SKM-1 treated with dmso at 0.1 percent for 144 hours (cell line): ENCODE data around the gene FAM81A.
"Not testable (repeated sequence)": the region's sequence is repeated elsewhere in the genome, so short reads cannot be mapped to it uniquely, and the experiment has no call there.

Experiments used
- DNase-seq: peaks from one replicate; lab custom pipeline; 2025; ENCODE audit not compliant: unreplicated experiment; lab: John Stamatoyannopoulos, UW

FAM81A gene

DNA sequence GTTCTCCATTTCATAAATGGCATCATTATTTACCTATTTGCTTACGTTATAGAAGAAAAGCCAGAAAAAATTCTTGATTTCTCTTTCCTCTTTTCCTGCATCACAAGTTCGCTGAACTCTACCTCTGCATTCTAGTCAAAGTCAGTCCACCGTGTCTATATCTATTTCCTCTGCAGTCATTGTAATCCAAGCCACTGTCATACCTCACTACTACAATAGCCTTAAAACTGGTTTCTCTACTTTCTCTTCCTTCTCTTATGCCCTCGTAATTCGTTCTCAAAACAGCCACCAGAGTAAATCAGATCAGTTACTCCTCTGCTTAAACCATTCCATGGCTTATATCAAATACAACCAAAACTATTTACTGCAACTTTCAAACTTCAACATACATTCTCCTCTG lies 13.4 kb upstream of the FAM81A start:
- DNase-seq = no peak

DNA sequence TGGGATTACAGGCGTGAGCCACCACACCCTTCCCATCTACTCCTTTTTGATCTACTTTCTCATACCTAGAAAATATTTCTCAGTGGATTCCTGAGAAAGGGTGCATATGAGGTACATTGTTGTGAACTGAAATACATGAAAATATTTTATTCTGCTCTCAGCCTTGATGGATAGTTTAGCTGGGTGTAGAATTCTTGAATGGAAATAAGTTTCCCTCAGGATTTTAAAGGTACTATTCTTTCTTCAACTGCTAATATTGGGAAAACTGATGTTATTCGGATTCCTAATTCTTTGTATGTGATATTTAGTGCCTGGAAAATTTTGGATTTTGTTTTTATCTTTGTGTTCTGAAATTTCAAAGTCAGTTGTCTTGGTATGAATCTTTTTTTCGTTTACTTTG lies 9.1 kb upstream of the FAM81A start:
- not testable (repeated sequence) for DNase-seq

DNA sequence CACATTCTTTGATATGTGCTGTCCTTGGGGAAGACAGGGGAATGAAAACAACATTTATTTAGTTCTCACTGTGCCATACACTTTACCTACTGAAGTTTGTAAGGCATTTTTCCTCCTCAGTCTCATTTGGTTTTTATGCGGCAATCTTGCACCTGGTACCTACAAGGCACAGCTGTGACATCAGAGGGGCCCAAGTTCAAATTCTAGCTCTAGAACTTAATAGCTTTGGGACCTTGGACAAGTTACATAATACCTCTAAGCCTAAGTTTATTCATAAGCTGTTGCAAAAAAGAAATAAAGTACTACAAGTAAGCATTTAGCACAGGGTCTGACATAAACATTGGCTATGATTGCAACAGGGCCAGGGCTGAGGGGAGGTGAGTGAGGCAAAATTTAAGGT lies 5.6 kb upstream of the FAM81A start:
- no peak for DNase-seq

DNA sequence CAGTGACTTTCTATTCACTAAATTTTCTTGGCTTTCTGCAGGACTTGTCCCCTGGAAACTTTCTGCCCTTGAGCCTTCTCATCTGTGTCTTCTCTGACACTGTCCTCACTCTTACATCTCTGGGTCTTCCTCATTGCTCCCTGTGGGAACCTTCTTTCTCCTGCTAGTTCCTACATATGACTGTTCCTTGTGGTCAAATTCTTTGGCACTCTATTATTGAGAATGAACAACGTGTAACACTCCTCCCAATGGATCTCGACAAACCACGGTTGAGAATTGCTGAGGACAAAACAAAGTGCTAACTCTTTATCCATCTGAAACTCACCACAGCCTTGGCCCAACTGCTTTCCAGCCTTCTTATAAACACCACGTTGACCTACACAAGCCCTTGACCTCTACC lies 3.5 kb upstream of the FAM81A start:
- no peak for DNase-seq

DNA sequence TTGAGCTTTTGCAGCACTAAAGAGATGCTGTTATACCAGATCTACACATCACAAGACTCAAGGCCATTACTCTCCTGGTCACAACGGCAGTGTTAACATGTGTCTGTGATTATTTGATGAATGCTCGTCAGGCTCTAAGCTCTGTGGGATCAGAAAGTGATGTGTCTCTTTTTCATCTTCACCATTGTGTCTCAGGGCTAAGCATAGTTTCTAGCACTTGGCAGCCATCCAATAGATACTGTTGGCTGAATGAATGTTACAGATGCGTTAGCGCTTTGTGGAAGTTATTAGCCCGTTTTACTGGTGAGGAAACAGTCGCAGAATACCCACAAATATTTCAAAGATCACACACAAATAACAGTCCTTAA lies 1.2 kb upstream of the FAM81A start:
- no peak for DNase-seq

DNA sequence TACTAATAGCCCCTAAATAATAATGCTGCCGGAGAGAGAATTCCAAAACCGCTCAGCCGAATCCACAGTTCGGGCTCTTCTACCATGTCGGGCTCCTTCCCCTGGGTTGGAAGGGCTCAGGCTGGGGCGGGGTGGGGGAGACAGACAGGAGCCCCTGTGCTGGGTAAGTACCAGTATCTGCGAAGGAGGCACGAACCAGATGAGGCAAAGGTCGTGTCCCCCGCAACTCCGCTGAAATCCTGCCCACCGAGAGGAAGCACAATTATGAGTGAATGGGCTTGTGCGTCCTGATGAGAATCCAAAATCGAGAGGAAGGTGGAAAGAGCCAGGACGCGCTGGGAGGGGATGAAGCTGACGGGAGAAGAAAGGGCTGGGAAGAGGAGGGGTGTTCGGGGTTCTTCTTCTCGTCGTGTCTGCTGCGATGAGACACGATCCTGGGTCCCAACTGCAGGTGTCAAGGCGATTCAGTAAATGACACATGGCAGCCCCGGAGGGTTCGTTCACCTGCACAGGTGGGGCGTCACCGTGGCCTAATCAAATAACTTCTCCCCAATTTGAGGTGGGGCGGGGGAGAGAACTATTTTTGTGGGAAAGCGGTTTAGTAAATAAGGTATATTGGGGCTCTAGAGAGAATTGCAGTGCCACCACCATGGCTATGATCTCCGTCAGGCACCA lies 707 bp upstream of the FAM81A start:
- DNase-seq = no peak

DNA sequence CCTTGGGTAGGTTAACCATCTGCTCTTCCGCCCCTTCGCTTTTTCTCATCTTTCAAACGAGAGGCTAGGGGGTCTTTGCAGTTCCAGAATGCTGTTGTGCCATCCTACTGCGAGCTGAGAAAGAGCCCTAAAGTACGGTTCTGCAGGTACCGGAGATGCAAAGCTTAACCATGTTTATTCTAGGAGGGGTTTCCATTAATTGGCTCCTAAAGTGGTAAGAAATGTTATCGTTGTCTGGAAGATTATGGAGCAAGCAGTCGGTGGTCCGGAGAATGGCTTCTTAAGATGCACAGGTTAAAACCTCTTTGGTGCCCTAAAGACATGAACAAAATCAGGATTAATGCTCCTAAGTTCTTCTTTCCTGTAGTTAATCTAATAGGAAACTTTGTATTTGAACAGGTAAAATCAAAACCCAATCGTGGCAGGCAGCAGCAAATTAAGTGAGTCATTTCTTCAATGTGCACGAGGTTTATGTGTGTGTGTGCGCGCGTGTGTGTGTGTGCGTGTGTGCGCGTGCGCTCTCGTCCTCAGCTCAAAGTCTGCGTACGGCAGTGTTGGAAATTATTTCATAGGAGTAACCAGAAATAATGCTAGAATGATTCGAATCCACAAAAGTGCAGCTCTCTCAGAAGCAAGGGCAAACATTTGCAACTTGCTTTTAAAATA lies 772 bp downstream of the FAM81A start:
- DNase-seq = no peak

DNA sequence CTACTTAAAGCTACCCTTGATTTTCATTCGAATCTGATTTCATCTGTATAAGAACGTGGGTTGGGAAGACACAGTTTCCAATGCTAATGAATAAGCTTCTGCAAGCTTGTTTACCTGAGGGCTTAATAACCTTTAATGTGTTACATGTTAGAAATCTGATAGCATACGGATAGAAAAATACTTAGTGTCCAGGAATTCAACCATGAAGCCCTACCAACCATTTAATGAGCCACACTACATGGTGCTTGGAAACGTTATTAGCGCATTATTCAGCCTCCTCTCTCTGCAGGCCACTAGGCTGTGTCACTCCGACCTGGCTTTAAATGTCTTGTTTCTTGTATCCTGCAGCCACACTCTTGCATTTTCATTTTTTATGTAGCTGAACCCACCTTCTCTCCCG lies 1.6 kb downstream of the FAM81A start:
- DNase-seq = no peak

DNA sequence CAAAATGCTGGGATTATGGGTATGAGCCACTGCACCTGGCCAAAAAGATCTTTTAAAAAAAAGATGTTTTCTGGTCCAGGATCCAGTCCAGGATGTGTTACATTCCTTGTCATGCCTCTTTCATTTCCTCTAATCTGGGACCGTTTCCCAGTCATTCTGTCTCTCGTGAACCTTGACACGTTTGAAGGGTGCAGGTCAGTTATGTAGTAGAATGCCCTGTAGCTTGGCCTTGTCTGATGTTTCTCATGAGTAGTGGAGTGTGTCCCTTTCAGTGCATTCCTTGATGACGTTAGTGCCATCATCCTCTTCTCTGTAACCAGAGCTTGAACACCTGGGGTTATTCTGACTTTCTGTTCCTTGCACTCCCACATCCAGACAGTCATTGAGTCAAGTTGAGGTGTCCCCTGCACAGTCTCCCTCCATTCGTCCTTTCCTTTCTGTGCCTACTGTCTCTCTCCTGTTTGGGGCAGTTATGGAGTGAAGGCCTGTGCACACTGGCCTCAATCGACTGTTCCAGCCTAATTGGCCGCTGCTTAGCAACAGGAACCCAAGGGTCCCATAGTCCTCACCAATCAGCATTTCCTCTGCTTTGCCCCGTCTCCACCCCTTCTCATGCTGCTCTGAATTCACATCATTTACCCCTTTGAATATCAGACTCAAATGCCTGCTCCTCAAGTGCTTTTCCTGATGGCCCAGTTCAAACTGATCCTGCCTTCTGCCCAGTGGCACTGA lies 5.5 kb downstream of the FAM81A start:
- DNase-seq = no peak

DNA sequence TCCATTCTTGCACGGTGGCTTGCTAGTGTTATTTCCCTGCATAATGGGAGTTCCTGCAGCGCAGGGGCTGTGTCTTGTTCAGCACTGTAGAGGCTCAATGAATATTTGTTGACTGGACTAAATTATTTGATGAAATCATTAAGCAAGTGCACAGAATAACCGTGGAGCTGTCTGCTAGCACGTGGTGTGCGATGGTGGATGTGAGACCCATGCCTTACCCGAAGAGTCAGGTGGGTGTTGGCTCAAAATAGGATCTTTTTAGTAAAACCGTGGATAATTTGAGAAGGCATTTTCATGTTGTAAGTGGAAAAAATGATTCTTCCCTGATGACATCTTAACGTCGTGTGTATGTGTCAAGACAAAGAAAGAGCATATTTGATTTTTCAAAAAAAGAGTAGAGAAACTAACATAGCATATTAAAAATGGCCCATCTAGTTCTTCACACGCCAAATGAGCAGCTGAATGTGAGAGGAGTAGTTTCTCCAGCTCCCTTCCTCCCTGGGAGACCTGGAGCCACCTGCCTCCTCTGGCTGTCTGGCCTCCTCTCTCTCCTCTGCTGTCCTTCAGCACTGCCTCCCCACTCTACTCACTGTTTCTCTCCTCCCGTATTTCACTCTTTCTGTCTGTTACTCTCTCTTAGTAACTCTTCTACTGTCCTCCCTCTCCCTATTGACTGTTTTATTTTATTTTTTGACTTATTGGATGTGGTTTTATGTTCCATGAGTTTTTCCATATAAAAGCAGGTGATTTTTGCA lies 6.3 kb downstream of the FAM81A start:
- no peak for DNase-seq

DNA sequence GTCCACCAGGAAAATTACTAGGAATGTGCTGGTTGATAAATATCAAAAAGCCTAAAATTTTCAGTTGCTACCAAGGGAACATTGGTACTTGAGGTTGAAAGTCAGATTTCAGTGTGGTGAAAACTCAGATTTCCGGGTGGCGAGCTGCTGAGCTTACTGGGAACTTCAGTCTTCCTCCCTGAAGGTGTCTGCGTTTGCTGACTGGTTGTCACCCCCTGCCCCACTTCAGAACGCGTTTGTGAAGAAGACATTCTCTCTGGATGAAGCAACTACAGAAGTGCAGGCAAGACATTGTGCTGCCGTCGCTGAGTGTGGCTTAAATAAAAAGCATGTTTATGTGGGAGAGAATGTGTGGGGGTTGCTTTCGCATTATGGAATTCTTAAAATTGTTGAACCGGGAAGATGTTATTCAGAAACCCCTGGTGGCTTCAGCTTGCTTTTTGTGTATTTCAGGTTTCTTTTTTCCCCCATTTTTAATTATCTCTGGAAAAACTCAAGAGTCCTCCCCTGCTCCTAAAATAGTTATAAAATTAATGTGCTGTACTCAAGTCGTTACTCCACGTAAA lies 7.1 kb downstream of the FAM81A start:
- DNase-seq = no peak

DNA sequence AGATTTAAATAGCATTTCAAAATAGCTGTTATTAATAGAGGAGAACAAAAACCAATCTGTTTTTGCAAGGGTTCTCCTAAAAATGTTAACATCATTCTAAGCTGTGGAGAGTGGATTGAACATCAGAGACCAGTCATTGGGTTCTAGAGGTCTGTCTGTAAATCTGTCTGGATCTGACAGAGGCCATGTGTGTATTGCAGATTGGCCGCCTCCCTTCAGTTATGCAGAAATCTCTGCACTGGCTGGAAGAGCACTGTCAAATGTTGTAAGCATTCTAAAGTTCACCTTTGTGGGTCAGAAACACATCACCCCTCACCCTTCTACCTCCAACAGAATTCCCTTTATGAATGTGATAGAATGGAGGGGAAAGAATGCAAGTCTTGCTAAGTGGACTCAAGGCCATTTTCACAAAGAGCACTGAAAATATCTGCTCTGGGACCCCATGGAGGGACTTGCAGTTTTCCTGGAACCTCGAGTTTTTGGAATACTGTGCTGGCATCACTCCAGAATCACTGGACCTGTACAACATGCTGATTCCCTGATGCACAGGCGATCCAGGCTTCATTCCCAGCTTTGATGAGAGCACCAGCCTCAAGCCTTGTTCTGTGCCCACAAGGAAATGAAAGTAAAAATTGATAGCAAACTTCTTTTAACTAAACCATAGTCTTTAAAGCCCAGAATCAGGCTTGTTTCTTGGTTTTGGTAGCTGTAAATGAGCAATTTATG lies 8.4 kb downstream of the FAM81A start:
- DNase-seq = no peak

DNA sequence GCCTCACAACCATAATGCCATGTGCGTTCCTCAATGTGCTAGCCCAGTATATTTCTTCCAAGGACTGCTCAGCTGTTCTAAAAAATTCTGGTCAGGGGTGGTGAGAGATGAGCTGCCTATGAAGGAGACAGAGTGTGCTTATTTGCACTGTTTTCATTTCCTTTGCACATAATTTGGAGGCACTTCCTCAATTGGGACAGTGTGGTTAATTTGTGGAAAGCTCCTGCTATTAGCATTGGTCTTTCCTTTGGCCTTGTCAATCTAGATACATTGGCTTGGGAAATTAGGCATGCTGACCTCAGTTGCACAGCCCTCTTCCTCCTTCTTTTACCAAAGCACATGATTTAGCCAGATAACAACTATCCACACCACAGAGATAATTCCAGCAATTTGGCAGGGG lies 9.4 kb downstream of the FAM81A start:
- DNase-seq = no peak

DNA sequence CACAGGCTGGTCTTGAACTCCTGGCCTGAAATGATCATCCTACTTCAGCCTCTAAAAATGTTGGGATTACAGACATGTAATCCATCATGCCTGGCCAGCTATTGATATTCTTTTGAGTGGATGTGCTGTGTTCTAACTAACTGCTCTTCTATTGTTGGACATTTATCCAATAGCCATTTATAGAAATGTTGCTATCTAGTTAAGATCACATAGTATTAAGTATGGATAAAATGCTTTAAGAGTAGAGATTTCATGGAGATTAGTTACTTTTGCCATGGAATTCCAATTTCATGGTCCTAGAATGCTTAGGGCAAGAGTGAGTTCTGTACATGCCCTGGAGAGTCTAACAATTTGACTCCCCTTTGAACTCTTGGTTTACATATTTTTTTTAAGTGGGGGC lies 10.9 kb downstream of the FAM81A start:
- DNase-seq = no peak

DNA sequence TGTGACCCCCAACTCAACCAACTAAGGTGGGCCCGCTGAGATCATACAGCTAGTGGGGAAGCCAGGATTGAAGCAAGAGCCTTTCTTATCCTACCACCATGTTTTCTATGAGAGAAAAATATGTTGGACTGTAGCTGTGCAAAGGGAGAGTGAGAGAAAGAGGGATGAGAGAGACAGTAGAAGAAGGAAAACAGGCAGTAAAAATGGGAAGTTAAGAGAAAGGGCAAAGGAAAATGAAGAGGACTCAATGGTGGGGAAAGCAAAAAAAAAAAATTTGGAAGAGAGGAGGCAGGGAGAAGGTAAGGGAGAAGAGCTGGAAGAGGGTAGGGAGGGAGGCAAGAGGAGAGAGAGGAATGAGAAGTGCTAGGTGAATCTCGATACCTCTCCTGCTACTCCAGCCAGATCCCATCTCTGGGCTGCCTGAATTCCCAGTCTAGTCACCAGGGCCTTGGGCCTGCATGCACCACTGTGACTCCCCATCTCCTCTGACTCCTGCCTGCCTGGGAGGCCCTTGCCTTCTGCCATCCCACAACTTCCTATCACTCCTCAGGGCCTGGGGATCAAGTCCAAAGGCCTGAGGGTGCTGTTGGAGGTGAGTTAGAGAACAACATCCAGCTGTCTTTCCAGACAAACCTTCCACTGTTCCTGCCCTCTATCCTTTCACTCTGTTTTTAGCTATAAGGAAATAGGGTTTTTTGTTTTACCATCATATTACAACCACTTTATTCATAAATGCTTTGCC lies 15.7 kb downstream of the FAM81A start:
- no peak for DNase-seq

DNA sequence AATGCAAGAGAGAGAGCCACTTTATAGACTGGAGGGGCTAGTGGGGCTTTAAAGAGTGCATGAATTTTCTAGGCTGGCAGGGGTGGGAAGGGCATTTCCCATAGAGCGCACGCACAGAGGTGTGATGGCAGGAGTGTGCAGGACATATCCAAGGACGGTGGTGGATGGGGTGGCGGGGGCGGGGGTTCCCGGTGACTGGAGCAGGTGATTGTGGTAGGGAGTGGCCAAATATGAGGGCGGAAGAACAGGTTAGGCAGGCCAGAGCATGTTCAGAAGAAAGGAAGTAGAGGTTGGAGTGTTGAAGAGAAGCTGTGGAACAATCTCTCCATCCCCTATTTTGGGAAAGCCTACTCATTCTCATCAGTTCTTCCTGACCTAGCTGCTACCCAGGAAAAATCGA lies 18.1 kb downstream of the FAM81A start:
- no peak for DNase-seq

DNA sequence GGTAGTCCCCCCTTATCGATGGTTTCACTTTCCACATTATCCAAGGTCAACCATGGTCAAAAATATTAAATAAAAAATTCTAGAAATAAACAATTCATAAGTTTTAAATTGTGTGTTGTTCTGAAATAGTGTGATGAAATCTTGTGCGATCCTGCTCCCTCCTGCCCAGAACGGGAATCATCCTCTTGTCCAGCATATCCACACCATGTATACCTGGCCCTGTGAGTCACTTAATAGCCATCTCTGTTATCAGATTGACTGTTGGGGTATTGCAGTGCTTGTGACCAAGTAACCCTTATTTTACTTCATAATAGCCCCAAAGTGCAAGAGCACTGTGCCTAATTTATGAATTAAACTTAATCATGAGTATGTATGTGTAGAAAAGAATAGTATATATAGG lies 19.1 kb downstream of the FAM81A start:
- no peak for DNase-seq

DNA sequence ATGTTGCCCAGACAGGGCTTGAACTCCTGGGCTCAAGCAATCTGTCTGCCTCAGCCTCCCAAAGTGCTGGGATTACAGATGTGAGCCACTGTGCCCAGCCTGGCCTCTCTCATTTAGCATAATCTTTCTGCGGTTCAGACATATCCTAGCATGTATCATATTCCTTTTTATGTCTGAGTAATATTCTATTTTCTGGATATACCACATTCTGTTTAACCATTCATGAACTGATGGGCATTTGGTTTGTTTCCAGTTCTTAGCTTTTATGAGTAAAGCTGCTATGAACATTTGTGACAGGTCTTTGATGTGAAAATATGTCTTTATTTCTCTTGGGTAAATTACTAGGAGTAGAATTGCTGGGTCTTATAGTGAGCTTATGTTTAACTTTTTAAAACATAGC lies 23.5 kb downstream of the FAM81A start:
- no peak for DNase-seq

DNA sequence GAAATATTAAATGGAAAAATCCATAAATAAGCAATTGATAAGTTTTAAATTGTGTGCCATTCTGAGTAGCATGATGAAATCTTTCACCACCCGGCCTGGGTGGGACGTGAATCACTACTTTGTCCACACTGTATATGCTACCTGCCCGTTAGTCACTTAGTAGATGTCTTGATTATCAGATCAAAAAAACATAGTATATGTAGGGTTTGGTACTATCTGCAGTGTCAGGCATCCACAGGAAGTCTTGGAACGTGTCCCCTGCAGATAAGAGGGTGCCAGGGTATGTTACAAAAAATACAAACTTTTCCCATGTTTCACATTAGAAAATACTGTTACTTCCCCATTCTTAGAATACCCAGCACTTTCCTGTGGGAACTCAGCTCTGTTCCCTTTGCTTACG lies 35.2 kb downstream of the FAM81A start:
- no peak for DNase-seq

DNA sequence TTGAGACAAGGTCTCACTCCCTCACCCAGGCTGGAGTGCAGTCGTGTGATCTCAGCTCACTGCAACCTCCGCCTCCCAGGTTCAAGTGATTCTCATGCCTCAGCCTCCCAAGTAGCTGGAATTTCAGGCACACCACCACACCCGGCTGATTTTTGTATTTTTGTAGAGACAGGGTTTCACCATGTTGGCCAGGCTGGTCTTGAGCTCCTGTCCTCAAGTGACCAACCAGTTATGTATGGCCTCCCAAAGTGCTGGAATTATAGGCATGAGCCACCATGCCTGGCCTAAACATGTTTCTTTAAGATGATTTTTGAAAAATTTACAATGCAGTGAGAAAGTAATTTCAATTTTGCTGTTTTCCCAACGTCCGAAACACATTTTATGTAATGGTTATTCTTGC lies 37.2 kb downstream of the FAM81A start:
- DNase-seq = not testable (repeated sequence)
